Activated CD4-positive, alpha-beta T cell treated with anti-CD3 and anti-CD28 coated beads, Interleukin-2, amount 50 U/mL, for 24 hours (primary cell): ENCODE results near the gene H3-3A.

Experiments used
- DNase-seq, 2 donors: peaks; one replicate each; pipeline ENCODE4 v3.0.0-alpha.2; 2020; ENCODE audit warnings: low read depth in 1 of 2, low spot score in 1 of 2

H3-3A gene

DNA sequence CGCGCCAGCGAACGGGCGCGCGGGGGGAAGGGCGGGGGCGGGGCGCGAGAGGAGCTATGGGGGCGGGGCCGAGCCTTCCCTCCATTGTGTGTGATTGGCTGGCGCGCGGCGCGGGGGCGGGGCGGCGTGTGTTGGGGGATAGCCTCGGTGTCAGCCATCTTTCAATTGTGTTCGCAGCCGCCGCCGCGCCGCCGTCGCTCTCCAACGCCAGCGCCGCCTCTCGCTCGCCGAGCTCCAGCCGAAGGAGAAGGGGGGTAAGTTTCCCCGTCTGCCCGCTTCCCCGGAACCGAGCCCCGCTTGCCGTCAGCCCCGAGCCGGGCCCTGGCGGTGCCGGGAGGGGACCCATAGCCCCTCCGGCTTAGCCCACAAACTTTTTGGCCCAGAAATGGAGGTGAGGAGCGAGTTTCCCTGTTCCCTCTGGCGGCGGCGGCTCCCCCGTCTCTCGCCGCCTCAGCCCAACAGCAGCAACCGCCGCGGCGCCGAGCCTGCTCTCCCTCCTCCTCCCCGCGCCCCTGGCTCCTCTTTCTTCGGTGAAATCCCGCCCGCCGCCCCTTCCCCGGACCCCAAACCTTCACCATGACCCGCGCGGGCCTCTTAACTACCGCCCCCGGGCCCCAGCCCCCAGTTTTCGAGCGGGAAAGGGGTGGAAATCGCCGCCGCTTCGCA, at the start of gene H3-3A:
Gene H3-3A, plus strand, starts transcription at position 159 of the 666 bp plus-strand sequence. CDS start 1,636 bp downstream, outside the sequence.
- peak; percentile 96 to 97 for DNase-seq

DNA sequence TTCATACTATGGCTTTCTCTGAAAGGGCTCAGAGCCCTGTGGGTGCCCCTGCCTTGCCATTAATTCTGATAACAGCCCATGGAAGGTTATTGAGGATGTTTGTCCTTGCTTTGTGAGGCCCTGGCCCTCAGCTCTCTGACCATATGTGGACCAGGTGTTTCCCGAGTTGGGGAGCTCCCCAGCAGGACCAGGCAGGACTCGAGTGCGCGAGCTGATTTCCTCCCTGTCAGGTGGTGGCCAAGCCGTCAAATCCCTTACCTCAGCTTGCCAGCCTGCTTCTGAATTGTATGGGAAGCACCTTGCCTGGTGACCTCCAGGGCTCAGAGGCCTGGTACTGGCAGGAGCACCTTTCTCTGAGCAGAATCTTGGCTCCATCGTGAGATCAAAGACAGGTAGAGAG, 45.4 kb upstream of the H3-3A start:
- DNase-seq, result no peak

DNA sequence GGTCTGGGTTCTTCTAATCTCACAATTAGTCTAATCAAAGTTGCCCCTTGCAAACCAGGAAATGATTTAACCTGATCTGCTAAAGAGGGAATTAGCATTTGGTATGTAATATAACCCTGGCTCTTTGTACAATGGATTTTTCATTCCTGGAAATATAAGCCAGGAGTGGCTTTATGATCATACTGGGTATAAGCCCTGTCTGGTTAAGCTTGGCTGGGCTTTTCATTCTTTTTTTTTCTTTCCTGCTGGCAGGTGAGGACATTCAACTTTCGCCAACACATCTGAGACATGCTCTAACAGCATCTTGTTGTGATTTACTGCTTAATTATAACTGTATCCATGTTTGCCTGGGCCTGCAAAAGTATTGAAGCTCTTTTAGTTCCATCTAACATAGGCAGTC, 42.9 kb upstream of the H3-3A start:
- DNase-seq, result no peak

DNA sequence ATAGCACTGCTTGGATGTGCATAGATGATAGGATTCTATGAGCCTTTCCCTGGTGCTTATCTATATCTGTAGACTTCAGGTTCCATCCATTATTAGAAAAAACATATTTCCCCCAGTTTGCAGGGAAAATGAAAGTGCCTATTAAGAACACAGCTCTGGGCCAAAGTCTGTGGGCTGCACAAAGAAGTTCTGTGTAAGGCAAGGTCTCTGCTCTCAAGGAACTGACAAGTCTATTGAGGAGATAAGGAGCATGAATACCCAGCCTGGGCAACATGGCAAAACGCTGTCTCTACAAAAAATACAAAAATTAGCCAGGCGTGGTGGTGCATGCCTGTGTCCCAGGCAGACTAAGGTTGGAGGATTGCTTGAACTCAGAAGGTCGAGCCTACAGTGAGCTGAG, 41.1 kb upstream of the H3-3A start:
- no peak for DNase-seq

DNA sequence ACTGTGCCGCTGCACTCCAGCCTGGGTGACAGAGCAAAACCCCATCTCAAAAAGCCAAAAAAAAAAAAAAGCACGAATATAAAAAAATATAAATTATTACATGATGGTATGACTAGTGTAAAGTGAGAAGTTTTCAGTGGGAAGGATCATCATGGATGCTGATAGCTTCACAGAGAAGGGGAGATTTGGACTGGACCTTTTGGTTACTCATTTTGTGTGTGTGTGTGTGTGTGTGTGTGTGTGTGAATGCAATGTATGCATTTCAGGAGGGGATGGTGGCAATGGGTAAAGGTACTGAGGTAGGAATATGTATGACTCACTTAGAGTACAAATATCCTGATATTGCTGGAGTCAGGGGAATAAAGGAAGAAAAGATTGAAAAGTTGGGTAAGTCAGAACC, 40.7 kb upstream of the H3-3A start:
- DNase-seq, result no peak

DNA sequence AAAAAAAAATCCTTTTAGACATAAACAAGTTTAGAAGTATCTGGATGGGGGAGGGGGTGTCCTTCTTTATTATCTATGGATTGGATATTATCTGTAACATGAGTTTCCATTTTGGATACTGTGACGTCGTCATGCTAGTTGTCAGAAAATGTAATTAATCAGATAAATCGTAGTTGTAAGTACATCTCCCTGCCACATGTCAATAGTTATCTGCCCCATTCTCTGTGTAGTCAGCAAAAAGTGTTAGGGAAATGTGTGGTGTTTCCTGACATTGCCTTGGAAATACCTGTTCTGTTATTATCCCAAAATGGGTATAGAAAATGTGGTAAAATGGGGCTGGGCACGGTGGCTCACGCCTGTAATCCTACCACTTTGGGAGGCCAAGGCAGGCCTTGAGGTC, 38.8 kb upstream of the H3-3A start:
- DNase-seq, result no peak

DNA sequence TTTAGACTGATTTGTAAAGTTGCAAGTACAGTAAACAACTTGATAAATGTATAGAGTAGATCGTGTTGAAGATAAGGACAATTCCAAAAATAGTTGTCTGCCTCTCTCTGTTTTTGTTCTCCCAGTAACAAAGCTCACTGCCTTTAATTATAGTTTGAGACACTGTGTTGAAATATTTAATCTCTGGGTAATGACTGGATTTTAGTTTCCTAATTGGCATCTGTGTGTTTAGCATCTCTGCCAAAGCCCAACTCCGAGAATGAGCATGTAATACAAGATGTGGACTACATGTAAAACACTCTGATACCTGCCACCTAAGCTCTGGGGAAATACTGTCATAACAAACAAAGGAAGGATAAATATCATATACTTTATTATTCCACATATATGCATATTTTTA, 35.7 kb upstream of the H3-3A start:
- no peak for DNase-seq

DNA sequence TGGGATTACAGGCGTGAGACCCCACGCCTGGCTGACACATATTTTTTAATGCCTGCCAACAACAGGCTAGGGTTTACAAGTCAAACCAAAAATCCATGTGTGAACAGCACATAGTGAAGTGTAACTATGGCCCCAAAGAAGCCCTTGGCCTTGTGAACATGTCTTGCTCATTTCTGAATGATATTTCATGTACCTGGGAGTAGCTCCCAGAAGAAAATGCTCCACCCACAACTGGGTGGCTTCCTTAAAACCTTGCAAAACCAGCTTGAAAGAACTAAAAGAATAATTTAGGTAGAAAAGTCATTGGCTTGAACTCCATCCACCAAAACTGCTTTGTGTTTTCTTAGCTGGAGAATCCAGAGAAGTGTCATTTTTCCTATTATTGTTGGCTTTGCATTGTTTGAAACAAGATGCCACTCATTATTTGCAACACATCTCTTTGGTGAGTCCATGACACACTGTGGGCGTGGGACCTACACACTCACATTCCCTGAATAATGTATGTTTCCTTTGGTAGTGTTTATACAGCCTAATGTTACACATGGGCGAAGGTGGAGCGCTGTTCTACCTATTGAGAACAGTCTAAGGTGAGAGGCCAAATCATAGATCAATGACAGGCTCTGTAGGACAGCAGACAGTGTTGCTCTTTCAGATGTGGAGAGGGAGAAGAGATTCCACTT, 34.8 kb upstream of the H3-3A start:
- no peak for DNase-seq

DNA sequence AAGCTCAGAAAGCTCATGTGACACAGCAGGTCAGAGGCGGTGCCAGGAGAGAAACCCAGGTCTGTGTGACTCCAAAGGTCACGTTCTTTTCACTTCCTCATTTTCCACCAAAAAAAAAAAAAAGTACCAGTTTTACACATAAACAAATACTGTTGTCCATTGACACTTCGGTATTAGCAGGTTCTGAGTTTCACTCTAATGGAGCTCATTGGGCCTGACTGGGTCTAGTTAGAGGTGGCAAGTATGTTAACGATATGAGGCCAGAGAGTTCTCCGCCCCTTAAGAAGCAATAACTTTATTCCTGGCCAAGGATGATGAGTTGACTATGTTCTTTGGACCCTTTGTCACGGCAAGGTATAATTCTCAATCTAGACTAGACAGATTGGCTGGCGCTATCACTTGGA, 33.4 kb upstream of the H3-3A start:
- no peak for DNase-seq

DNA sequence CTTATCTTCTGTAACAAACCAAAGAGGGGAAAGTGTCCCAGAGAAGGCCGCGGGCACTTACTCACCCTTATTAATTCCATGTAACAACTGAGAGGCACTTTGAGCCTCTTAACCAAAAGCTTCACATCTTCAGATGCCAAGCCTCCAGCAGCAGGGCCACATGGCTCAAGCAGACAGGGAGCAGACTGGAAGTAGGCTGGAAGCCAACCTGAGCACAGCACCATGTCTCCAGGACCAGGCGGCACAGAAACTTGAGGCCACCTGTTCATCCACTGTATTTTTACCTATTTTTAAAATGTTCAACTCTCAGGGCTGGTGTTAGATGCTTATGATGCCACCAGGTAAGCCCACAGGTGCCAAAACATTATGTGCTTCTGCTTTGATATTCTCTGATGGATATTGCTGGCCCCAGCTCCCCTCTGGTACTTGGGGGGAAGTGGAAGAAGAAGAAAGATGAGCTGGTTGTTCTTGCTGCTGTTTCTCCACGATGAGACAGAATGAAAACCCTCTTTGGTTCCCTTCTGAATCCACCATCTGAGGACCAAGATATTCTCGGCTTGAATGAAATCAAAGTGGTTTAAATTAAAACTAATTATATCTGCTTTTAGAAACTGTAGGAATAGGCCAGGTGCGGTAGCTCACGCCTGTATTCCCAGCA, 32.8 kb upstream of the H3-3A start:
- no peak for DNase-seq

DNA sequence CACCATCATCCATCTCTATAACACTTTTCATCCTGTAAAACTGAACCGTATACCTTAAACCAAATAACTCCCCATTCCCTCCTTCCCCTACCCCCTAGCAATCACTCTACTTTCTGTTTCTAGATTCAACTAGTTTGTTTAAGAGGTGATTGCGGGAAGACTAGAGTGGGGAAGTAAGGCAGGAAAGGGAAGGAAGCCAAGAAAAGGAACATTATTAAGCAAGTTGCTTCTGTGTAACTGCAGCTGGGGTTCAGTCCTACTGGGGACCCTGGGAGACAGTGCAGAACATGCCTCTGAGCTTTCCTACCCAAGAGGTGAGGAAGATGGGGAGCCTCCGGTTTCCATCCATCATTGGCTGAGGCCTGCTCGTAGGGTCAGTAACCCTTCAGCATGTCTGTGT, 28.9 kb upstream of the H3-3A start:
- no peak for DNase-seq

DNA sequence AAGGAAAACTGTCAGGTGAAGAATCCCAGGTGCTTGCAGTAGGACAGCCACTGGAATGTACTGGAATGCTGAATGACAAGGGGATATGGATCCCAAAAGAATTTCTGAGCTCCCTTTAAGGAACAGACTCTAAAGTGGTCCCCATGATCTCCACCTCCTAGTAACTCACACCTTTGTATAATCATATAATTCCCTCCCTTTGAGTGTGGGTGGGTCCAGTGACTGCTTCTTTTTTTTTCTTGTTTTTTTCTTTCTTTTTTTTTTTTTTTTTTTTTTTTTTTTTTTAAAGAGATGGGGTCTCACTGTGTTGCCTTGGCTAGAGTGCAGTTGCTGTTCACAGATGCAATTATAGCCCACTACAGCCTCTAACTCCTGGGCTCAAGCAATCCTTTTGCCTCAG, 28.5 kb upstream of the H3-3A start:
- no peak for DNase-seq

DNA sequence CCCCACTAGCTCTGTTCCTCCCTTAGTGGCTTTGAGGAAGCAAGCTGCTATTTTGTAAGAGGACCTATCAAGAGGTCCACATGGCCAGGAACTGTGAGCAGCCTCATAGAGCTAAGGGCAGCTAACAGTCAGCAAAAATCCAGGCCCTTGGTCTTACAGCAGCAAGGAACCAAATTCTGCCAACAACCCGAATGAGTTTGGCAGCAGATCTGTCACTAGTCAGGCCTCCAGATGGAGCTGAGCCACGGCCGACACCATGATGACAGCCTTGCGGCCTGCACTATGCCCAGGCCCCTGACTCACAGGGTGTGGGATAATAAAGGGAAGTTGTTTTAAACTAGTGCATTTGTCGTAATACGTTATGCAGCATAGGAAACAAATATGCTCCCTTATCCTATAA, 28.0 kb upstream of the H3-3A start:
- no peak for DNase-seq

DNA sequence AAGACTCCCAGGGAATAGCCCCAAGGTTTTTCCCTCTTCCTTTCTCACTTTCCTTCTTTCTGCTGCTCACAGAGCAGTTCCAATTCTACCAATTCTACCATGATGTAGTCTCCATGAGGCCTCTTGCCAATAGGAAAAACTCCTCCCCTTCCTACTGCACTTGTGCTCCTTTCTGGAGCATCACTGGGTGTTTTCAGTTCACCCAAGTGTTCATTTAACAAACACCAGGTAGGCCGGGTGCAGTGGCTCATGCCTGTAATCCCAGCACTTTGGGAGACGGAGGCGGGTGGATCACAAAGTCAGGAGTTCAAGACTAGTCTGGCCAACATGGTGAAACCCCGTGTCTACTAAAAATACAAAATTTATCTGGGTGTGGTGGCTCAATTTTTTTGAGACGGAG, 26.6 kb upstream of the H3-3A start:
- DNase-seq, result no peak

DNA sequence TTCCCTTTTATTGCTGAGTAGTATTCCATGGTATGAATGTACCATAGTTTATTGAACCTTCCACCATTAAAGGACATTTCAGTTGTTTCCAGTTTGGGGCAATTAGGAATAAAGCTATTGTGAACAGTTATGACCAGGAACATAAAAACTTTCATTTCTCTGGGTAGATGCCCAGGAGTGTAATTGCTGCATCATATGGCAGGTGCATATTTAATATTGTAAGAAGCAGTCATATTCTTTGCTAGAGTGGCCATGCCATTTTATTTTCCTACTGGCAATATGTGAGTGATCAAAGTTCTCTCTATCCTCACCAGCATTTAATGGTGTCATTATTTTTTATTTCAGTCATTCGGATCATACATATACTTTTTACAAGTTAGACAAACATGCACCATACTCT, 23.9 kb upstream of the H3-3A start:
- no peak for DNase-seq

DNA sequence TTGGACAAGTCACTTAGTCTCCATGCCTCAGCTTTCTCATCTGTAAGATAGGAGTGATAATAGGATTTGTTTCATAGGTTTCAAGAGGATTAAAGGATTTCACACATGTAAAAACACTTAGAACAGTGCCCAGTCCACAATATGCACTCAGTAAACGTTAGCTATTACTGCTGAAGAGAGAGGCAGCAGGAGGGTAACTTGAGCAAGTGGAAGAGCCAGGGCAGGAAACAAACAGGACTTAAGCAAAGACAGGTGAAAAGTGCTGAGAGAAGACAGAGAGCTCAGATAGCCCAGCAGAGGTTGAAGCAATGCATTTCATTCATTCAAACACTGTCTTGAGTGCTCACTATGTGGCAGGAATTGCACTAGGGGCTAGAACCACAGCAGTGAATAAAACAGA, 21.1 kb upstream of the H3-3A start:
- no peak for DNase-seq

DNA sequence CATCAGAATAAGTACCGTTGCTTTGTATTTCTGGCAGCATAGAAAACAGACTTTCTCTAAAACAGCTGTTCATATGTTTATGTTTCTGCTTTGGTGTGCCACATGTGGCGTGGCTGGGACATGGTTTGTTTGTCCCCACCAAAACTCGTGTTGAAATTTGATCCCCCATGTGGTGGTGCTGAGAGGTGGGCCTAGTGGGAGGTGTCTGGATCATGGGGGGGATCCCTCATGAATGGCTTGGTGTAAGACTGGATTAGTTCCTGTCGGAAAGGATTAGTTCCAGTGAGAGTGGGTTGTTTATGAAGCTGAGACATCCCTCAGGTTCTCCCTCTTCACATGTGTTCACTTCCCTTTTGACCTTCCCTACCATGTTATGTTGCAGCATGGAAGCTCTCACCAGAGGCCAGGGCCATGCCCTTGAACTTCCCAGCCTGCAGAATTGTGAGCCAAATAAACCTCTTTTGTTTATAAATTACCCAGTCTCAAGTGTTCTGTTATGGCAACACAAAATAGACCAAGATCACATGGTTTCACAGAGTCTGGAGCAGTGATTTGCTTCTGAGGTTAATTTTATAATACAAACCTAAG, 17.9 kb upstream of the H3-3A start:
- DNase-seq, result no peak

DNA sequence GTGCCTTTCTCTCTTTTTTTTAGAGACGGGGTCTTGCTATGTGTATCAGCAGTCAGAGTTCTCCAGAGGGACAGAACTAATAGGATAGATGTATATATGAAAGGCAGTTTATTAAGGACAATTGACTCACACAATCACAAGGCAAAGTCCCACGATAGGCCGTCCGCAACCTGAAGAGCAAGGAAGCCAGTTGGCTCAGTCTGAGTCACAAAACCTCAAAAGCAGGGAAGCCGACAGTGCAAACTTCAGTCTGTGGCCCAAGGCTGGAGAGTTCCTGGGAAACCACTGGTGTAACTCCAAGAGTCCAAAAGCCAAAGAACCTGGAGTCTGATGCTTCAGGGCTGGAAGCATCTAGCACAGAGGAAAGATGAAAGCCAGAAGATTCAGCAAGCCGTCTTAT, 16.3 kb upstream of the H3-3A start:
- no peak for DNase-seq

DNA sequence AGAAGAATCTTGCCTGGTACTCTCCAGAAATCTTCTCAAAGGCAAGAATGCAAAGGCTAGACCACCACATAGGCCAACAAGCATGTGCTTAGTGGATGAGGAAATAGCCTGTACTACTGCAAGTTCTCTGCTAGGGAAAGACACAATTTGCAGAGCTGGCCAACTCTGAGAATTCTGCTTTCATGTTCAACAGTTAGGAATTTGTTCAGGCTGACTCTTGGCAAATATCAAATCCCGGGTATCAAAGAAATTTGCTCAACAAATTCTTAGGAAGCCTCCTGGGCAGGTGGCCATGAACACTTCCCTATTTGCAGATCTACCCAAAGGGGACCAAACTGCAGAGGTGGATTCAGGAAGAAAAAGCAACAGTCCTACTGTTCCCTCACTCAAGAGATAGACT, 15.0 kb upstream of the H3-3A start:
- DNase-seq, result no peak

DNA sequence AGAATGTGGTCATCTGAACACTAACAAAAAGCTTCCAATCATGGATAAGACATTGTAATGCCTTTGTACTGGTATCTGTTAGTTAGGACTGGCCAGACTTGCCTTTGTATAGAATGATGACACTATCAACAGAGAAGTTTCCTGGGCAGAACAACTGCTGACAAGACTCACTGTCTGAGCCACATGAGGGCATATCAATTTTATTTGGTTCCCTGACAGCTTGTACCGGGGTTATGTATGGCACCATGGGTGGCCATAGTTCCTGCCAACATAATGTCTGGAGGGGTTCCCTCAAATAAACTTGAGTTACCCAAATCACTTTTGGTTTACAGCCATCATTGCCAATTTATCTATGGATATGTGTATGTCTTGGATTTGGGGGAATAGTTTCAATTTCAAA, 13.6 kb upstream of the H3-3A start:
- no peak for DNase-seq

DNA sequence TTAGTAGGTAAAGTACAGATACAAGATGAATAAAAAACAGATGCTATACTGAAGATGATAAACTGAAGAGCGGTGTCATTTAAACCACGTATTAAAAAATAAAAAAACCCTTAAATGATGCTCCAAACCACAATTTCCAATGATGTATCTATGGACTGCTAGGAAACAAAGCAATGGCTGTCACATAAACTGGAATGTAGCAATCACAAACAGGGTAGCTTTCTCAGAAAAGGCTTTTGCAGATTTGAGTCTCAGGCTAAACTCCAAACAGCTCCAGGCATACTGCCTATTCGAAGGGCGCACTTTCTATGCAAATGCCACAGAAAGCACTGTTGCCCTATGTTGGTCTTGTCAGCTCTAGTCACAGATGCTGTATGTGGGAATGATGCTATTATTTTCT, 12.4 kb upstream of the H3-3A start:
- no peak for DNase-seq

DNA sequence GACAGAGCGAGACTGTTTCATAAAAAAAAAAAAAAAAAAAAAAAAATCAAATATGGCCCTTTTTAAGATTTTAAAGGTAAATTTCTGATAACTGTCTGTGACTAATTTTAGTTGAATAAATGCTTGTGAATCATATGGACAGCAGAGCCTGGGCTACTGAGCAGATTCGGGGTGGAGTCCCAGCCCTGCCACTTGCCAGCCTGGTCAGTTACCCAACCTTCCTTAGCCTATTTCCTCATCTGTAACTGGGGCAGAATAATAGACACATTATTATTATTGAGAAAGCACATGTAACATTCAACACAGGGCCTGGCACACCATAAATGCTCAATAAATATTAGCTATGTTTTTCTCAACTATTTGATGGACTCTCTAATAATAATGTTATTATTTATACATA, 11.2 kb upstream of the H3-3A start:
- no peak for DNase-seq
